Amniotic epithelial cell (primary cell): ENCODE results near the gene PHKG2.
"Not testable (repeated sequence)": the region's sequence is repeated elsewhere in the genome, so short reads cannot be mapped to it uniquely, and the experiment has no call there.

ENCODE experiments used
- DNase-seq: peaks from one replicate; pipeline ENCODE4 v3.0.0-alpha.2; 2010; ENCODE audit warnings: low read depth

Gene PHKG2, protein sequence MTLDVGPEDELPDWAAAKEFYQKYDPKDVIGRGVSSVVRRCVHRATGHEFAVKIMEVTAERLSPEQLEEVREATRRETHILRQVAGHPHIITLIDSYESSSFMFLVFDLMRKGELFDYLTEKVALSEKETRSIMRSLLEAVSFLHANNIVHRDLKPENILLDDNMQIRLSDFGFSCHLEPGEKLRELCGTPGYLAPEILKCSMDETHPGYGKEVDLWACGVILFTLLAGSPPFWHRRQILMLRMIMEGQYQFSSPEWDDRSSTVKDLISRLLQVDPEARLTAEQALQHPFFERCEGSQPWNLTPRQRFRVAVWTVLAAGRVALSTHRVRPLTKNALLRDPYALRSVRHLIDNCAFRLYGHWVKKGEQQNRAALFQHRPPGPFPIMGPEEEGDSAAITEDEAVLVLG

DNA sequence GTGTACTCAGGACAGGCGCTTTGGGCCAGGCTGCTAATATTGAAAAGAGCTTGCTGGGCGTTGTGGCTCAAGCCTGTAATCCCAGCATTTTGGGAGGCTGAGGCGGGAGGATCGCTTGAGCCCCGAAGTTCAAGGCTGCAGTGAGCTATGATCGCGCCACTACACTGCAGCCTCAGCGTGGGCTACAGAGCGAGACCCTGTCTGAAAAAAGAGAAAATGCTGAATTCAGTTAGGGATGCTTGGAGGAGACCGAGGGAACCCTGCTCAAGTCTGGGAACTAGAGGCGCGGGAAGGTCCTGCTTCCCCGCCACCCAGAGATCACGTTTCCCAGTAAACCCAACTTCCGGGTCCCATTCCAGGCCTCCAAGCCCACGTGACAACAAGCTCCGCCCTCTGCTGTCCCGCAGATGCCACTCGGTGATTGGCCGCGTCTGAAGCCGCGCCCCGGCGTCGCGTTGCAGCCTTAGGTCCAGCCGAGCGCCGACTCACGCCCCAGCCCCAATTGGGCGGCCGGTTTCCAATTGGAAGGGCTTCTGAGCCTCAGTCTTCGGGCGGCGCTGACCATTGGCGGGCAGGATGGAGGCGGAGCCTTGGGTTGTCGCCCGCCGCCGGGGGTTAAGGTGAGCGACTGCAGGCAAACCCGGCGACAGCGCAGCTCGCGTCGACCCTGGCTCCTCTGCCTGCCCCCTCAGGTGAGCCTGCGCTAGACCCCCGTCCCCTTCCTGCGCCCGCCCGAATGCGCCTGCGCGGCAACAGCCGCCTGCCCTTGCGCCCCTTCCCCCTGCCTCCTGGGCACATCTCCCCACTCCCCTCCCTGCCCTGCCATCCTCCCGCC, at the start of gene PHKG2:
TSS of gene PHKG2 (plus strand) at position 627 of the 835 bp plus-strand sequence. CDS start 396 bp downstream, outside the sequence.
- peak; percentile 98 for DNase-seq

DNA sequence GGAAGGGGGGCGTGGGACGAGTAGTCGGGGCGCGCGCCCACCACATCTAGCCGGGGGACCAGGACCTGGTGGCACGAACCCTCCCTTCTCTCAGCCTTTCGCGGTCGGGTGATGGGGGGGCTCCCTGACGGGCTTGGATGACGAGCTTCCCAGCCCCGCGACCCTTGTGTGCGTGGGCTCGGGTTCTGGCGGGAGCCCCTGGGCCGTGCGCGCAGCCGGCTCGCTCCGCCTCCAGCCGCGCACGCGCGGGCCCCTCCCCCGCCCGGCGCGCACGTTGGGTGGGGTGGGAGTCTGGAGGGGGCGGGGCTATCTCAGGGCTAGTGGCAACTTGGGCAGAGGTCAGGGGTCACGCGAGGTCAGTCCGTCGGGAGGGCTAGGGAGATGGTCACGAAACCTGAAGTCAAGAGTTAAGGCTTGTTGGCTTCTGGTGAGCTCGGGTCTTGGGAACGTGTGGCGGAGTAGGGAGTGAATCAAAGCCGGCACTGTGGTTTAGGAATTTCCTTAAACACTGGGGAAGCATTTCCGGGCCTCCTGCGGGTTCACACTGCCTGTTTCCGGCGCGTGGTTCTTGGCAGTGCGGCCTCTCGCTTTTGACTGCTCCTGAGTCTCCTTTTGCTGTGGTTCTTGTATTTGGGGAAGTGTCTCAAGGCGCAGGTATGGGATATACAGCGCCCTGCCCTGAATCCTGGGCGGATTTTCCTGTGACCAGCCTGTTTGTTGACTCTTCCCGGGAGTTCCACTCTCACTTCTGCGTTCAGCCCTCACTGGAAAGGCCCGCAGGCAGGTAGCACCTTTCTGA, 49.2 kb upstream of the PHKG2 start, which contains the start of gene SRCAP:
TSS of gene SRCAP (plus strand) at position 356 of the 799 bp plus-strand sequence. CDS start 1,654 bp downstream, outside the sequence.
- DNase-seq, result peak; percentile 72

DNA sequence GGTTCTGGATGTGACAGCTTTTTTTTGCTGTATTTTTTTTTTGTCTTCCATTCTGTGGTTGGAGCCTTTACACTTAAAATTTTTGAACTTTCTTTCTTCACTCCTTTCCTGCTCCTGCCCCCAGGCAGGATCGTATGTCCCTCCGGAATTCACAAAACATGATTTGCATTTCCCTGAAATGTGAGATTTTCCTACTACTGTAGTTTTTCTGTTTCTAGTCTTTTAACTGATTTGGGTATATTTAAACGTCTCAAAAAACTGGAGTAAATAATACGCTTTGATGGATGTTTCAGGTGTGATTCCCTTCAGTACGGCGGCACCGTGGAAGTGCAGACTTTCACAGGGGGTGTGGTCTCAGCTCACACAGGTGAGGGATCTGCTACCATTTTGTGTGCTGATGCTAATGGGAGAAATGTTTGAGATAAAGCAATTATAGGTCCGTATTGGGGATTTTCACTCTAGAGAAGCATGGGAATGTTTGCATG, 48.6 kb upstream of the PHKG2 start:
- no peak for DNase-seq

DNA sequence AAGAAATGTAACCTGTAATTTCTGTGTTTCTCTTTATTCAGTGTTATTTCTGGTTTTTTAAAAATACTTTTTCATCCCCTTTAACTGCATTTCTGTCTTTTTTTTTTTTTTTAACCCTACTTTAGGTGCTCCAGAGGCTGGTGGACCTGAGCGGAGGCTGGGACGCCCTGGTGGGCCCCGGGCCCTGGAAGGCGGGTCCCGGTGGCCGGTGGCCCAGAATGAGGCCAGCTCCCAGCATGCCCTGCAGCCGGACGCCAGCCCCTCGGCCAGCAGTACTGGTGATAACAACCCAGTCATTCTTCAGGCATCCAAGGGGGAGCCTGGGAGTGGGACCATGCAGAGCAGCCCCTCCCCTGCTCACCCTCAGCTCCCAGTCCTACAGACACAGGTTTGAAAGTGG, 47.7 kb upstream of the PHKG2 start:
- DNase-seq, result peak; percentile 81

DNA sequence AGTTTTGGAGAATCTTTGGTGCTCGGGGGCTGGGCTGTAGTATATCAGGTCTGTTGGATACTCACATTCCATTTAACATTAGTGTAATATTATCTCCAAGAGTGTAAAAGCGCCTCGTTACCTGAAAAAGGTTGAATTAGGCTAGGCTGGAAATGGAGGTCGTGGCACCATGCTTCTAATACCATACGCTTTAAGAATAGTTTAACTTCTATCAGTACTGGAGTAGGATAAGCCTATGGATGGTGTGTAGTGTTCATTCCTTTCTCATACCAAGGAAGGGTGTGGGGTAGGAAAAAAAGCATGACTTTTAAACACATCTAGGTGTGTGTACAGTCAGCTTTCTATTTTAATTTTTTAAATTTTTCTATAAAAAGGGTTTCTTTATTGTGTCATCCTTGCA, 47.3 kb upstream of the PHKG2 start:
- no peak for DNase-seq

DNA sequence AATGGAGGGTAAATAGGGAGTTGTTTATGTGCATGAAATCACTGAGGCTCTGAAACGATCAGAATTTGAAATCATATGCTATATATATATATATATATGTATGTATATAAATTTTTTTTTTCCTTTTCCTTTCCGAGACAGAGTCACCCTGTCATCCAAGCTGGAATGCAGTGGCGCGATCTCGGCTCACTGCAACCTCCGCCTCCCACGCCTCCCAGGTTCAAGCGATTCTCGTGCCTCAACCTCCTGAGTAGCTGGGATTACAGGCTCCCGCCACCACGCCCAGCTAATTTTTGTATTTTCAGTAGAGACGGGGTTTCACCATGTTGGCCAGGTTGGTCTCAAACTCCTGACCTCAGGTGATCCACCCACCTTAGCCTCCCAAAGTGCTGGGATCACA, 45.2 kb upstream of the PHKG2 start:
- not testable (repeated sequence) for DNase-seq

DNA sequence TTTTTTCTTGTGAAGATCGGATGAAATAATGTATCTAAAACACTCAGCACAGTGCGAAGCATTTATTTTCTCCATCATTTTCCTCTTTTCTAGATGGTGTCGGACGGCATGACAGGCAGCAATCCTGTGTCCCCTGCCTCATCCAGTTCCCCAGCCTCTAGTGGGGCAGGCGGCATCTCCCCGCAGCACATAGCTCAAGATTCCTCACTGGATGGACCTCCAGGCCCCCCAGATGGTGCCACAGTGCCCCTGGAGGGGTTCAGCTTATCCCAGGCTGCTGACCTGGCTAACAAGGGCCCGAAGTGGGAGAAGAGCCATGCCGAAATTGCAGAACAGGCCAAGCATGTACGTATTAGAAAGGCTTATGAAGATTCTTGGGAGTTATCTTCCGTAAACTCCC, 44.3 kb upstream of the PHKG2 start:
- no peak for DNase-seq

DNA sequence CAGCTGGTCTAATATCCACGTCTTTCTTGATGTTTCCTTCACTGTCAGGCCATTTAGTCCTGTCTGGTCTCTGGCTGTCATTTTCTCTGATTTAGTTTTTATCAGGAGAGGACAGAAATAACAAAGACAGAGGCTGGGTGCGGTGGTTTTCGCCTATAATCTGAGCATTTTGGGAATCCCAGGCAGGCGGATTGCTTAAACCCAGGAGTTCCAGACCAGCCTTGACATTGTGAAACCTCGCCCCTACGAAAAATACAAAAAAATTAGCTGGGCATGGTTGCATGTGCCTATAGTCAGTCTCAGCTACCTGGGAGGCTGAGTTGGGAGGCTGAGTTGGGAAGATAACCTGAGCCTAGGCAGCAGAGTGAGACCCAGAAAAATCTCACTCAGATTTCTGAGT, 42.2 kb upstream of the PHKG2 start:
- no peak for DNase-seq

DNA sequence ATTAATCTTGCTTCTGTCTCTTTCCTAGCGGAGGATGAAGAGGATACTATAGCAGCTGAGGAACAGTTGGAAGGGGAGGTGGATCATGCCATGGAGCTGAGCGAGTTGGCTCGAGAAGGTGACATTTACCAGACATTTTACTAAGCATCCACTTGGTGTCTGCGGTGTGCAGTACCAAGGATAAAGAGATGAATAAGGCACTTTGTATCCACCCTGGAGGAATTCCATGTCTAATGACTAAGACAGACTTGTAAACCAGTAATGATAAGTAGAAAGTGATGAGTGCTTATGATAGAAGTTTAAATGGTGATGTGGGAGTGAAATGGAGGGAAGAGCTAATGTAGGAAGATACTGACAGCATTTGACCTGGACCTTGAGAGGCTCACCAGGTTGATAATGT, 37.3 kb upstream of the PHKG2 start:
- peak; percentile 96 for DNase-seq

DNA sequence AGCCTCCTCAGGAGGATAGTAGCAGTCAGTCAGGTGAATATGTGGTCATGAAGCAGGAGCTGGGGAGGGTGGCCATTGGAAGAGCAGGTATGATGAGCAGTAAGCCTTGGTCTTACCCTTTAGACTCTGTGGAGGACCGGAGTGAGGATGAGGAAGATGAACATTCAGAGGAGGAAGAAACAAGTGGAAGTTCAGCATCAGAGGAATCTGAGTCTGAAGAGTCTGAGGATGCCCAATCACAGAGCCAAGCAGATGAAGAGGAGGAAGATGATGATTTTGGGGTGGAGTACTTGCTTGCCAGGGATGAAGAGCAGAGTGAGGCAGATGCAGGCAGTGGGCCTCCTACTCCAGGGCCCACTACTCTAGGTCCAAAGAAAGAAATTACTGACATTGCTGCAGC, 36.5 kb upstream of the PHKG2 start:
- DNase-seq, result no peak

DNA sequence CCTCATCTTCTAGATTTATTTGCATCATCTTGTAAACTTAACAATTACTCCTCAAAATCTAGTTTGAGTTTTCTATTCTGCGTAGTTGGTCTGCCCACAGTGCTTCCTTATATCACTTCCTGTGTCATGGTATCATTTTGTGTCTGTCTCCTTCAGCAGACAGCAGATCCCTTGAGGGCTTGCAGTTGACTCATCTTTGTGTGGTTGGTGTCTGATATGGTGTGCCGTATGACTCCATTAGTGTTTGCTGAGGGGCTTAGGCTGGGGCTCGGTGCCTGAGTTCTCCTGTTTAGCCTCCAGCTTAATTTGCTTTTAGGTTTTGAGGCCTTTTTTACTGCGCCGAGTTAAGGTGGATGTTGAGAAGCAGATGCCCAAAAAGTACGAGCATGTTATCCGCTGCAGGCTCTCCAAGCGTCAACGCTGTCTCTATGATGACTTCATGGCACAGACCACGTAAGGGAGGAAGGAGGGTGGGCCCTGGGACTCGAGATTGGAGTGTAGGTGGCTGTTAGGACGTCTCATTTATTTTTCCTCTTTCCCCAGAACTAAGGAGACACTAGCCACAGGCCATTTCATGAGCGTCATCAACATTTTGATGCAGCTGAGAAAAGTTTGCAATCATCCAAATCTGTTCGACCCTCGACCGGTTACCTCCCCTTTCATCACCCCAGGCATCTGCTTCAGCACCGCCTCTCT, 32.3 kb upstream of the PHKG2 start:
- peak; percentile 94 for DNase-seq

DNA sequence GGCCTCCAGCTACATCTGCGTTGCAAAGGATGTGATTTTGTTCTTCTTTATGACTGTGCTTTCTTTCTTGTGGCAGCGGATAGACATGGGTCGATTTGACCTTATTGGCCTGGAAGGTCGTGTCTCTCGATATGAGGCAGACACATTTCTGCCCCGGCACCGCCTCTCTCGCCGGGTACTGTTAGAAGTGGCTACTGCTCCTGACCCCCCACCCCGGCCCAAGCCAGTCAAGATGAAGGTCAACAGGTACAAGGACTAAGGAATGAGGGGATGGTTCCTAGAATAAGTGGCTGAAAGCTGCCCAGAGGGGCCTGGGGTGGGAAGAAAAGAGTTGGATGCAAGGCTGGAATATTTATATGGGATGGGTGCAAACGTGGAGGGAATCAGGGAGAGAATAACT, 28.1 kb upstream of the PHKG2 start:
- DNase-seq, result no peak

DNA sequence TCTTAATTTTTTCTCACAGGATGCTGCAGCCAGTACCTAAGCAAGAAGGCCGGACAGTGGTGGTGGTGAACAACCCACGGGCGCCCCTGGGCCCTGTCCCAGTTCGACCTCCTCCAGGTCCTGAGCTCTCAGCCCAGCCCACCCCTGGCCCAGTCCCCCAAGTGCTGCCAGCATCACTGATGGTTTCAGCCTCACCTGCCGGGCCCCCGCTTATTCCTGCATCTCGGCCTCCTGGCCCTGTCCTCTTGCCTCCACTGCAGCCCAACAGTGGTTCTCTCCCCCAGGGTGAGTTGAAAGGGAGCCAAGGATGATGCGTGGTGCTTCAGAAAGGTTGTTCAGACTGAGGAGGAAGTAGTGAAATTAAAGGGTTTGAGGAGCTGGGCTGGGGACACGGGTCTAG, 27.5 kb upstream of the PHKG2 start:
- no peak for DNase-seq

DNA sequence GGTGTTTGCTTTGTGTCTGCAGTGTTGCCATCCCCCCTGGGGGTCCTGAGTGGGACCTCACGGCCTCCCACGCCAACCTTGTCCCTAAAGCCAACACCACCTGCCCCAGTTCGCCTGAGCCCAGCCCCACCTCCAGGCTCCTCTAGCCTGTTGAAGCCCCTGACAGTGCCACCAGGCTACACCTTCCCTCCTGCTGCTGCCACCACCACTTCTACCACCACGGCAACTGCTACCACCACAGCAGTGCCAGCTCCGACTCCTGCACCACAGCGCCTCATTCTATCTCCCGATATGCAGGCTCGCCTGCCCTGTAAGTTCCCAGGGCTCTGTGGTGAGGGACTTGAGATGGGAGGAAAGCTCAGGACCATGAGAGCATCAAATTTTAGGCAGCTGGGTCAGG, 27.1 kb upstream of the PHKG2 start:
- DNase-seq, result no peak

DNA sequence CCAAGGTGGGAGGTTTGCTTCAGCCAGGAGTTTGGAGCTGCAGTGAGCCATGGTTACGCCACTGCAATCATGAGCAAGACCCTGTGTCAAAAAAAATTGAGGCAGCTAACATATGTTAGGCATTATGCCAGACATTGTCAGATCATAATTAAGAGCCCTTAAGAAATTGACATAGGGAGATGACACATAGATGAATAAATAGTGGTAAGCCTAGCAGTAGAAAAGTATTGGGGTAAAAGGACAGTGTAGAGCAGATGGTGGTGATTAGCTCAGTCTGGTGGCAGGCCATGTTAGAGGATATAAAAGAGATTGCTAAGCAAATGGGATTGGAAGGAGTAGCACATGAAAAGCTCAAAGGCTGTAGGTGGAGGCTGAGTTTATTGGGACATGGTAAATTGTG, 26.6 kb upstream of the PHKG2 start:
- no peak for DNase-seq

DNA sequence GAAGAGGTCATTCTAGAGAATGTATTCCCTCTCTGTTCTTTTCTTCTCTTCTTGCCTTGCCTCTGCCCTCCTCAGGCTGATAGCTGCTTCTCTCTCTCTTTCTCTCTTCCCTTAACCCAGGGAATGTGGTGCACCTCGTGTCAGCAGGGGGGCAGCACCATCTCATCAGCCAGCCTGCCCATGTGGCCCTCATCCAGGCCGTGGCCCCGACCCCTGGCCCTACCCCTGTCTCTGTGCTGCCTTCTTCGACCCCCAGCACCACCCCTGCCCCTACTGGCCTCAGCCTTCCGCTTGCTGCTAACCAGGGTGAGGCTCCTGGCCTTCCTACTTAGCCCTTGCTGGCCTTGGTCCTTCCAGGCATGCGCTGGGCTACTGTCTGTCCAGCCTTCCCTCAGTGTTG, 25.8 kb upstream of the PHKG2 start:
- no peak for DNase-seq

DNA sequence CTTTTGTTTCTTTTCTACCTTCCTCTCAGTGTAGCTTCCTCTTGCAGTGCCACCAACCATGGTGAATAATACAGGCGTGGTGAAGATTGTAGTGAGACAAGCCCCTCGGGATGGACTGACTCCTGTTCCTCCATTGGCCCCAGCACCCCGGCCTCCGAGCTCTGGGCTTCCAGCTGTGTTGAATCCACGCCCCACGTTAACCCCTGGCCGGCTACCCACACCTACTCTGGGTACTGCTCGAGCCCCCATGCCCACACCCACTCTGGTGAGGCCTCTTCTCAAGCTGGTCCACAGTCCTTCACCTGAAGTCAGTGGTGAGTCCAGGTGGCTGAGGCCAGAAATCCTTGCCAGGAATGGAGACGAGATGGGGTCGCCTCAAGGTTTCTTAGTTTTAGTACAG, 25.3 kb upstream of the PHKG2 start:
- DNase-seq, result no peak

DNA sequence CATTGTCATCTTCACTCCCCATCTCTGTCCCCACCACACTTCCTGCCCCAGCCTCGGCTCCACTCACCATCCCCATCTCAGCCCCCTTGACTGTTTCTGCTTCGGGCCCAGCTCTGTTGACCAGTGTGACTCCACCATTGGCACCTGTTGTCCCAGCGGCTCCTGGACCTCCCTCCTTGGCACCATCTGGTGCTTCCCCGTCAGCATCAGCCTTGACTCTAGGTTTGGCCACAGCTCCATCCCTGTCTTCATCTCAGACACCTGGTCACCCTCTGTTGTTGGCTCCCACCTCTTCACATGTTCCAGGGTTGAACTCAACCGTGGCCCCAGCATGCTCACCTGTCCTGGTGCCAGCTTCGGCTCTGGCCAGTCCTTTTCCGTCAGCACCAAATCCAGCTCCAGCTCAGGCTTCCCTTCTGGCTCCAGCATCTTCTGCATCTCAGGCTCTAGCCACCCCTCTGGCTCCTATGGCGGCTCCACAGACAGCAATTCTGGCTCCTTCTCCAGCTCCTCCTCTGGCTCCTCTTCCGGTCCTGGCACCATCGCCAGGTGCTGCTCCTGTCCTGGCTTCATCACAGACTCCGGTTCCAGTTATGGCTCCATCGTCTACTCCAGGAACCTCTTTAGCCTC, 24.4 kb upstream of the PHKG2 start:
- DNase-seq, result no peak

DNA sequence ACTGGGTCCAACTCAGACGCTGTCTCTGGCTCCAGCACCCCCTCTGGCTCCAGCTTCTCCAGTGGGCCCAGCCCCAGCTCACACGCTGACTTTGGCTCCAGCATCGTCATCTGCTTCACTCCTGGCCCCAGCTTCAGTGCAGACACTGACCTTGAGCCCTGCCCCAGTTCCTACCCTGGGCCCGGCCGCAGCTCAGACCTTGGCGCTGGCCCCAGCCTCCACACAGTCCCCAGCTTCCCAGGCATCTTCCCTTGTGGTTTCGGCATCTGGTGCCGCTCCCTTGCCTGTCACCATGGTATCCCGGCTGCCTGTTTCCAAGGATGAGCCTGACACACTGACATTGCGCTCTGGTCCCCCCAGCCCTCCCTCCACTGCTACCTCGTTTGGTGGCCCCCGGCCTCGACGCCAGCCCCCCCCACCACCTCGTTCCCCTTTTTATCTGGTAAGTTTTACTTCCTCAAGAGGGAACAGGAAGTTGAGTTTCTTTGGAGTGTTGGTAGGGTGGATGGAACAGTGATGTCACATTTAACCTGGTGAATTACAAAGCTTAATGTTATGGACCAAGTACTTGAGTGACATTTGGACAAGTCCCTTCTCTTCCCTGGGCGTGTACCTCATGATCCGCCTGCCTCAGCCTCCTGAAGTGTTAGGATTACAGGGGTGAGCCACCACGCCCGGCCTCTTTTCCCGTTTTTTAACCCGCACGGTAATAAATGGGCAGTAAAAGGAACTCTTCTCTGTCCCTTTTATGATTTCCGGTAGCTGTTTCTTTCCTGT, 23.4 kb upstream of the PHKG2 start:
- DNase-seq, result no peak

DNA sequence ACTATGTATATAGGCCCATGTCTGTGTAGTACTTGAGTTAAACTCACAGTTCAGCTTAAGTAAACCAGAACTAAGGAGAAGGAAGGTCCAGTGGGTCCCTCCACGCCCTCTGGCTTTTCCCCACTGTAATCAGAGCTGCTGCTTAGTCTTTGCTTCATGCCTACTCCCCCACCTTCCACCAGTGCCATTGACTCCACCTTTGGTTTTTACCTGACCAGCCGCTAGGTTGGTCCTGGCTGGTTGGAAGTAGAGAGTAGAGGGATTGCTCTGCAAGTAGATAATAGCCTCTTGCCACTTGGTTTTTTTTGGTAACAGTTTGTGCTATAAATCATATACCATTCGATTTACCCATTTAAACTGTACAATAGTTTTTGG, 22.8 kb upstream of the PHKG2 start:
- no peak for DNase-seq
